Measurements from ENCODE around the gene KDF1. TPM values are rescaled to one million over a fixed set of nuclear protein-coding genes. Genes with fewer than 3 reads are reported as not detected.
A peak's percentile ranks its signal among the peaks of the same experiment; 100 is the strongest.

KDF1 gene
- total and polyA plus RNA-seq, 2 of the 13 experiments (the other 11 are each of a cell fraction or from before 2014, with no cell fraction given), result 1.9 to 4.9 TPM

GRCh38 chr1:26900001-26900814, 60.1 kb downstream of the KDF1 start, which contains the start of gene GPATCH3 (continued):
- TF ChIP-seq EP300 (IDR thresholded peaks at IDR 0.05; ENCODE audit: low read depth in 2 of 2, low read length in 2 of 2) (peak in 1 of 2 experiments; percentile 36; a peak in 1 of 4 replicates), EP300 (CRISPR knock-in tag; IDR thresholded peaks at IDR 0.05; ENCODE audit: borderline replicate concordance) (no peak), ZNF382 (CRISPR knock-in tag; IDR thresholded peaks at IDR 0.05; ENCODE audit: borderline replicate concordance) (no peak), PRDM10 (CRISPR knock-in tag; IDR thresholded peaks at IDR 0.05; ENCODE audit: low read depth) (no peak), ZKSCAN1 (IDR thresholded peaks at IDR 0.05; ENCODE audit: low read length) (no peak), ZNF460 (CRISPR knock-in tag; IDR thresholded peaks at IDR 0.05; ENCODE audit: borderline replicate concordance) (no peak), ARID3A (IDR thresholded peaks at IDR 0.05; ENCODE audit: low read depth, low read length) (no peak), ZNF101 (CRISPR knock-in tag; IDR thresholded peaks at IDR 0.05; ENCODE audit: borderline replicate concordance, low read depth) (no peak), YEATS2 (CRISPR knock-in tag; IDR thresholded peaks at IDR 0.05; ENCODE audit: borderline replicate concordance) (peak; percentile 97), ZMYM2 (CRISPR knock-in tag; IDR thresholded peaks at IDR 0.05) (no peak), ZNF674 (CRISPR knock-in tag; IDR thresholded peaks at IDR 0.05; ENCODE audit: low read depth) (no peak), ZNF232 (CRISPR knock-in tag; IDR thresholded peaks at IDR 0.05; ENCODE audit: borderline replicate concordance) (peak; percentile 89; the same call in 1 of the 2 replicates), SOX5 (CRISPR knock-in tag; IDR thresholded peaks at IDR 0.05; ENCODE audit: borderline replicate concordance) (peak; percentile 67; the same call in 1 of the 2 replicates)
- TF ChIP-seq, protein P1, sequence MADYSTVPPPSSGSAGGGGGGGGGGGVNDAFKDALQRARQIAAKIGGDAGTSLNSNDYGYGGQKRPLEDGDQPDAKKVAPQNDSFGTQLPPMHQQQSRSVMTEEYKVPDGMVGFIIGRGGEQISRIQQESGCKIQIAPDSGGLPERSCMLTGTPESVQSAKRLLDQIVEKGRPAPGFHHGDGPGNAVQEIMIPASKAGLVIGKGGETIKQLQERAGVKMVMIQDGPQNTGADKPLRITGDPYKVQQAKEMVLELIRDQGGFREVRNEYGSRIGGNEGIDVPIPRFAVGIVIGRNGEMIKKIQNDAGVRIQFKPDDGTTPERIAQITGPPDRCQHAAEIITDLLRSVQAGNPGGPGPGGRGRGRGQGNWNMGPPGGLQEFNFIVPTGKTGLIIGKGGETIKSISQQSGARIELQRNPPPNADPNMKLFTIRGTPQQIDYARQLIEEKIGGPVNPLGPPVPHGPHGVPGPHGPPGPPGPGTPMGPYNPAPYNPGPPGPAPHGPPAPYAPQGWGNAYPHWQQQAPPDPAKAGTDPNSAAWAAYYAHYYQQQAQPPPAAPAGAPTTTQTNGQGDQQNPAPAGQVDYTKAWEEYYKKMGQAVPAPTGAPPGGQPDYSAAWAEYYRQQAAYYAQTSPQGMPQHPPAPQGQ (CRISPR knock-in tag; IDR thresholded peaks at IDR 0.05; ENCODE audit: borderline replicate concordance), result peak; percentile 87; the same call in 1 of the 2 replicates
